ENCODE data around the gene ADAMTSL1. TPM values are rescaled to one million over a fixed set of nuclear protein-coding genes. Genes with fewer than 3 reads are reported as not detected.

Gene ADAMTSL1
- total RNA-seq, 1 experiment from 2014 or later, result not detected

DNA sequence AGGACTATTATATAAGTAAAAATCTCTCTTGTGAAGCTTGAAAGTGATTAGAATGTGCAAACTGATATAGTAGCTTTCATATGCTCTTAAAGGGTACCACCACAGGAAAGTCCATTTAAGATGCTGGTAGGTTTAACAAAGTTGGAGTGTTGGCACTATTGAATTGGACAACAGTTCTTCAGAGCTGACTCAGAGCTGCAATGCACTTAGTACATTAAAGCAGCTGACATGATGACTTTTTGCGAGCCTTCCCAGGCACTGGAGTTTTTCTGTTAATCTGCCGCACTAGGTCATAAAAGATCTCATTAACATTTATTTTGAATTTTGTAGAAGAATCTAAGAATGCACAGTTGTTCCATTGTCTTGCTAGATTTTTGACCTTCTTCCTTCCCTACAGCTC, 243.8 kb downstream of the ADAMTSL1 start:
- CTCF ChIA-PET, result no interaction called here
- H3K4me3 ChIP-seq (replicated peaks in 1 of 2; ENCODE audit: low read depth in 1 of 2, low read length in 2 of 2), result no peak overlapping the region
- no peaks in the 10 kb centered on the region for H4K20me1 ChIP-seq (ENCODE audit: insufficient read depth)
- no peaks in the 10 kb centered on the region for H3K27me3 ChIP-seq (ENCODE audit: insufficient read depth, low read length)
- H3K9ac ChIP-seq (ENCODE audit: low read length), result no peak overlapping the region
- no peaks in the 10 kb centered on the region for H3K9me2 ChIP-seq (ENCODE audit: insufficient read depth)
- RAD21 ChIA-PET (ENCODE audit: low non-redundant PET in 1 of 2, low total read pairs in 2 of 2, uncharacterized antibody in 2 of 2, unreplicated experiment in 2 of 2), result no interaction called here
- intact Hi-C loops (cut with micrococcal nuclease), result no loop called here
- H3K9me3 ChIP-seq (ENCODE audit: control insufficient read depth in 1 of 2, insufficient read depth in 1 of 2, low read depth in 1 of 2, low read length in 2 of 2), result no peaks in the 10 kb centered on the region
- H3K4me1 ChIP-seq (ENCODE audit: control insufficient read depth in 1 of 2, insufficient read depth in 2 of 2, low read length in 2 of 2), result no peaks in the 10 kb centered on the region
- BruUV-seq (replicated peaks), result no TSS peak
- no peaks in the 10 kb centered on the region for H3K79me2 ChIP-seq (ENCODE audit: insufficient read depth, low read length)
- ATAC-seq (no peak), DNase-seq (ENCODE audit: low read depth, low spot score) (no peak)
- H2AFZ ChIP-seq (ENCODE audit: low read depth, low read length, poor library complexity, severe bottlenecking), result no peak overlapping the region
- no peak overlapping the region for H3K4me2 ChIP-seq (ENCODE audit: low read length)
- no peaks in the 10 kb centered on the region for H3K36me3 ChIP-seq (ENCODE audit: control insufficient read depth in 1 of 2, insufficient read depth in 2 of 2, low read length in 2 of 2)
- no peak overlapping the region for H3K27ac ChIP-seq (ENCODE audit: low read depth, low read length)
- TF ChIP-seq SP1 (IDR thresholded peaks at IDR 0.05; ENCODE audit: low read depth) (no peak), JUND (IDR thresholded peaks at IDR 0.05) (no peak), ELF1 (IDR thresholded peaks at IDR 0.05; ENCODE audit: borderline replicate concordance, low read depth) (no peak), CBX3 (IDR thresholded peaks at IDR 0.05; ENCODE audit: low read depth) (no peak), CEBPB (IDR thresholded peaks at IDR 0.05; ENCODE audit: low read depth) (no peak), ZFX (IDR thresholded peaks at IDR 0.05) (no peak), FOSL1 (IDR thresholded peaks at IDR 0.05; ENCODE audit: low read depth) (no peak), POLR2A (IDR thresholded peaks at IDR 0.05; ENCODE audit: borderline replicate concordance, extremely low read depth, insufficient read depth, insufficient read length) (no peak), EZH2phosphoT487 (IDR thresholded peaks at IDR 0.05; ENCODE audit: borderline replicate concordance) (no peak), TCF7L2 (IDR thresholded peaks at IDR 0.05; ENCODE audit: borderline replicate concordance, extremely low read depth, insufficient read depth, insufficient read length) (no peak), POLR2AphosphoS5 (IDR thresholded peaks at IDR 0.05; ENCODE audit: low read depth, low read length) (no peak)
- TF ChIP-seq, protein P1, sequence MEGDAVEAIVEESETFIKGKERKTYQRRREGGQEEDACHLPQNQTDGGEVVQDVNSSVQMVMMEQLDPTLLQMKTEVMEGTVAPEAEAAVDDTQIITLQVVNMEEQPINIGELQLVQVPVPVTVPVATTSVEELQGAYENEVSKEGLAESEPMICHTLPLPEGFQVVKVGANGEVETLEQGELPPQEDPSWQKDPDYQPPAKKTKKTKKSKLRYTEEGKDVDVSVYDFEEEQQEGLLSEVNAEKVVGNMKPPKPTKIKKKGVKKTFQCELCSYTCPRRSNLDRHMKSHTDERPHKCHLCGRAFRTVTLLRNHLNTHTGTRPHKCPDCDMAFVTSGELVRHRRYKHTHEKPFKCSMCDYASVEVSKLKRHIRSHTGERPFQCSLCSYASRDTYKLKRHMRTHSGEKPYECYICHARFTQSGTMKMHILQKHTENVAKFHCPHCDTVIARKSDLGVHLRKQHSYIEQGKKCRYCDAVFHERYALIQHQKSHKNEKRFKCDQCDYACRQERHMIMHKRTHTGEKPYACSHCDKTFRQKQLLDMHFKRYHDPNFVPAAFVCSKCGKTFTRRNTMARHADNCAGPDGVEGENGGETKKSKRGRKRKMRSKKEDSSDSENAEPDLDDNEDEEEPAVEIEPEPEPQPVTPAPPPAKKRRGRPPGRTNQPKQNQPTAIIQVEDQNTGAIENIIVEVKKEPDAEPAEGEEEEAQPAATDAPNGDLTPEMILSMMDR (IDR thresholded peaks at IDR 0.05 in 2 of 3, conservative IDR thresholded peaks at IDR 0.05 in 1 of 3; ENCODE audit: borderline replicate concordance in 1 of 3, insufficient read depth in 1 of 3, low read depth in 2 of 3, low read length in 2 of 3), result no peak
- TF ChIP-seq, protein P2, sequence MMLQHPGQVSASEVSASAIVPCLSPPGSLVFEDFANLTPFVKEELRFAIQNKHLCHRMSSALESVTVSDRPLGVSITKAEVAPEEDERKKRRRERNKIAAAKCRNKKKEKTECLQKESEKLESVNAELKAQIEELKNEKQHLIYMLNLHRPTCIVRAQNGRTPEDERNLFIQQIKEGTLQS (IDR thresholded peaks at IDR 0.05), result no peak
- TF ChIP-seq, protein P3, sequence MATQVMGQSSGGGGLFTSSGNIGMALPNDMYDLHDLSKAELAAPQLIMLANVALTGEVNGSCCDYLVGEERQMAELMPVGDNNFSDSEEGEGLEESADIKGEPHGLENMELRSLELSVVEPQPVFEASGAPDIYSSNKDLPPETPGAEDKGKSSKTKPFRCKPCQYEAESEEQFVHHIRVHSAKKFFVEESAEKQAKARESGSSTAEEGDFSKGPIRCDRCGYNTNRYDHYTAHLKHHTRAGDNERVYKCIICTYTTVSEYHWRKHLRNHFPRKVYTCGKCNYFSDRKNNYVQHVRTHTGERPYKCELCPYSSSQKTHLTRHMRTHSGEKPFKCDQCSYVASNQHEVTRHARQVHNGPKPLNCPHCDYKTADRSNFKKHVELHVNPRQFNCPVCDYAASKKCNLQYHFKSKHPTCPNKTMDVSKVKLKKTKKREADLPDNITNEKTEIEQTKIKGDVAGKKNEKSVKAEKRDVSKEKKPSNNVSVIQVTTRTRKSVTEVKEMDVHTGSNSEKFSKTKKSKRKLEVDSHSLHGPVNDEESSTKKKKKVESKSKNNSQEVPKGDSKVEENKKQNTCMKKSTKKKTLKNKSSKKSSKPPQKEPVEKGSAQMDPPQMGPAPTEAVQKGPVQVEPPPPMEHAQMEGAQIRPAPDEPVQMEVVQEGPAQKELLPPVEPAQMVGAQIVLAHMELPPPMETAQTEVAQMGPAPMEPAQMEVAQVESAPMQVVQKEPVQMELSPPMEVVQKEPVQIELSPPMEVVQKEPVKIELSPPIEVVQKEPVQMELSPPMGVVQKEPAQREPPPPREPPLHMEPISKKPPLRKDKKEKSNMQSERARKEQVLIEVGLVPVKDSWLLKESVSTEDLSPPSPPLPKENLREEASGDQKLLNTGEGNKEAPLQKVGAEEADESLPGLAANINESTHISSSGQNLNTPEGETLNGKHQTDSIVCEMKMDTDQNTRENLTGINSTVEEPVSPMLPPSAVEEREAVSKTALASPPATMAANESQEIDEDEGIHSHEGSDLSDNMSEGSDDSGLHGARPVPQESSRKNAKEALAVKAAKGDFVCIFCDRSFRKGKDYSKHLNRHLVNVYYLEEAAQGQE (IDR thresholded peaks at IDR 0.05; ENCODE audit: low read depth), result no peak
- POLR2A ChIA-PET, result no interaction called here
